ENCODE measurements around the gene DCC.

DCC gene

DNA sequence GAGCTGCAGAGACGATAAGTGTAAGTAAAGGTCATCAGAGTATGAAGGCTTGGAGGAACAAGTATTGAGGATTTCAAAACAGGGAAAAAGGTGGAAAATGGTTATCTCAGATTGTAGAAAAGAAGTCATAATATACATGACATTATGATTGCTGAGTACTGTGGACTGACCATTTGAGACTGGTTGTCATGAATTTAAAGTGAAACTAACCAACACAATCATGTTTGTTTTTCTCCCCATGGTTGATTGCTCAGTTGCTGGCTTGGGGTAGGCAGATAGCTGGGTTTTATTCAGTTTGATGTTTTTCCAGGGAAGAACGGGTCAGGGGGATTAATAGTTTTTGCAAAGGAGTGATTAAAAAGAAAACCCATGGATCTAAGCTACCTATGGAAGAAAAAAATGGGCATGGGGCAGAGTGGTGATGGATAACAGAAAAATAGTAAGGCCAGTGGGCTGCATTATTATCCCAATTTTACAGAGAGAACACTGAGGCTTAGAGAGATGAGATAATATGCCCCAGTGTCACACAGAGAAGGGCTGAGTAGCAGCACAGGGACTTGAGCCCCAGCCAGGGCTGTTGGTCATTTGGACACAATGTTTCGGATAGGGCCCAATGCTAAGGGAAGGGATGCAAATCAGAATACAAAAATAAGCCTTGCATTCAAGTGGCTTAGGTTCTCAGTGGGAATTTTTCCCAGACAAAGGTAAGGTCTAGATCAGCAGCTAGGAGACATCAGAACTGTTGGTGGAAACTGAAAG, 885.7 kb downstream of the DCC start:
- Histone ChIP-seq H3K4me3 (no peak overlapping the region), H3K27ac (no peak overlapping the region)
- TF ChIP-seq, protein P1, sequence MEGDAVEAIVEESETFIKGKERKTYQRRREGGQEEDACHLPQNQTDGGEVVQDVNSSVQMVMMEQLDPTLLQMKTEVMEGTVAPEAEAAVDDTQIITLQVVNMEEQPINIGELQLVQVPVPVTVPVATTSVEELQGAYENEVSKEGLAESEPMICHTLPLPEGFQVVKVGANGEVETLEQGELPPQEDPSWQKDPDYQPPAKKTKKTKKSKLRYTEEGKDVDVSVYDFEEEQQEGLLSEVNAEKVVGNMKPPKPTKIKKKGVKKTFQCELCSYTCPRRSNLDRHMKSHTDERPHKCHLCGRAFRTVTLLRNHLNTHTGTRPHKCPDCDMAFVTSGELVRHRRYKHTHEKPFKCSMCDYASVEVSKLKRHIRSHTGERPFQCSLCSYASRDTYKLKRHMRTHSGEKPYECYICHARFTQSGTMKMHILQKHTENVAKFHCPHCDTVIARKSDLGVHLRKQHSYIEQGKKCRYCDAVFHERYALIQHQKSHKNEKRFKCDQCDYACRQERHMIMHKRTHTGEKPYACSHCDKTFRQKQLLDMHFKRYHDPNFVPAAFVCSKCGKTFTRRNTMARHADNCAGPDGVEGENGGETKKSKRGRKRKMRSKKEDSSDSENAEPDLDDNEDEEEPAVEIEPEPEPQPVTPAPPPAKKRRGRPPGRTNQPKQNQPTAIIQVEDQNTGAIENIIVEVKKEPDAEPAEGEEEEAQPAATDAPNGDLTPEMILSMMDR (IDR thresholded peaks at IDR 0.05) = no peak
- no peak for DNase-seq (ENCODE audit: low spot score)

DNA sequence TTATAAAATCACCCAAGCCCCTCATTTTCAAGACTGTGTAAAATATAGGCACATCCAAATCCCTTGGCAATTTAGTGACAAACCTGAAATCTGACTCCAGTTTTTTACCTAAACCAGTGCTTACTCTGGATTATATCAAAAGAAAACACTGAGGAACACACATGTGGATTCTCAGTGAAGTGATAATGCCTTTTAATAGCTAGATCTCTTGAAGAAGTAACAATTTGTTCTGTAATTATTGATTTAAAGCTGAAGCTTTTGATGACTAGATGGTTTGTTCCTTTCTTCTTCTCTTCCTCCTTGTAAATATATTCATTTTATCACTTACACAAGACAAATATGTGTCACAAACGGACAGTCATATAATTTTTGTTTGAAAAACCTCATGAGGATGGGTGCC, 894.6 kb downstream of the DCC start:
- DNase-seq (ENCODE audit: low spot score) = no peak
- Histone ChIP-seq H3K4me3 (no peak overlapping the region), H3K27ac (no peak overlapping the region)
- TF ChIP-seq, protein P1 (IDR thresholded peaks at IDR 0.05) = no peak

DNA sequence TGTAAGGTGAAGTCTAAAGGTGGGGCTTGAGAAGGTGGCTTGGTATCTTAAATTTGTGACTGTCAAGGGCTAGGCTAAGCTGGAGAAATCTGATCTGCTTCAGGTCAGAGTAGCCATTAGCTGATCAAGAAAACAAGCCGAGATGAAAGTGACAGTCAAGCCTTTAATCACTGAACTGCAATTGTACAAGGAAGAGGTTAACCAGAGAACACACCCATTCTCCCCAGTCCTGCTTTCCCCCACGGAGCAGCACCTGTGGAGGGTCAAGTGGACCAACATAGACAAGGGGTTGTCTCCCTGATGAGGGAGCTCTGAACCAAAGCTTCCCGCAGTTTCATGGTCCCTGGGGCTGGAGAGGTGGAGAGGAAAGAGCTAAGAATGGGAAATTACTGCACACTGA, 901.2 kb downstream of the DCC start:
- Histone ChIP-seq H3K4me3 (no peak overlapping the region), H3K27ac (no peak overlapping the region)
- TF ChIP-seq, protein P1 (IDR thresholded peaks at IDR 0.05) = no peak
- DNase-seq (ENCODE audit: low spot score) = no peak

DNA sequence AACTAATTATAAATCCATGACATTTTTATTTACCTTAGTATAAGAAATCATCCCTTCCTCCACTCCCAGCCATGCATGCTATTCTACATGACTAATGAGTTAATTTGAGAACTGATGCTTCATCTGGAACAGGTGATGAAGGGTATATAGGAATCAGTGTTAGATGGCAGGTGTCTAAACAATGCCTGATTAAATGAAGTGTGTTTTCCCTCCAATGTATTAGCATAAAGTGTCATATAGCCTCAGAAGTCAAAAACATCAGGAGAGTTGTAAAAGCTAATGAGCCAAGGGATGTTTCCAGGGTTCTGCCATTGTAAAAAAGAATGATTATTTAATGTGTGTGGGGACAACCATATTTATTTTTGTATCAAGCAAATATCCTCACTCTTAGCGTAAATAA, 913.8 kb downstream of the DCC start:
- TF ChIP-seq, protein P1 (IDR thresholded peaks at IDR 0.05) = no peak
- Histone ChIP-seq H3K27ac (no peak overlapping the region), H3K4me3 (no peak overlapping the region)
- no peak for DNase-seq (ENCODE audit: low spot score)

DNA sequence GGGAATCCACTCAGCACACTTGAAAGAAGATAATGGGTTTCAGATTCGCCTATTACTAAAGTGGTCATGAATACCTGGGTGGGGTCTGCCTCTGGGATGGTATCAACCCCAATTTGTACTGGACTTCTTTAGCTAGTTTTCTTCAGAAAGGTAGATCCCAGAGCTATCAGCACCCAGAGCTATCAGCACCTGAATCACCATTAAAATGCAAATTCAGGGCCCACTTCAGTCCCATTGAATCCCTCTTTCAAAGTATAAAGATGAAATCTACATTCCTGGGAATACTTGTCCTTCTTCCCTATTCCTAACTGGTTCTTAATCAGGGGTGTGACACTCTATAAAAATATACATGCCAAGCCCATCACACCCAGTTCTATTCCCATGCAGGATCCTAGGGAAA, 914.3 kb downstream of the DCC start:
- TF ChIP-seq, protein P1 (IDR thresholded peaks at IDR 0.05) = no peak
- Histone ChIP-seq H3K27ac (no peak overlapping the region), H3K4me3 (no peak overlapping the region)
- DNase-seq (ENCODE audit: low spot score) = no peak

DNA sequence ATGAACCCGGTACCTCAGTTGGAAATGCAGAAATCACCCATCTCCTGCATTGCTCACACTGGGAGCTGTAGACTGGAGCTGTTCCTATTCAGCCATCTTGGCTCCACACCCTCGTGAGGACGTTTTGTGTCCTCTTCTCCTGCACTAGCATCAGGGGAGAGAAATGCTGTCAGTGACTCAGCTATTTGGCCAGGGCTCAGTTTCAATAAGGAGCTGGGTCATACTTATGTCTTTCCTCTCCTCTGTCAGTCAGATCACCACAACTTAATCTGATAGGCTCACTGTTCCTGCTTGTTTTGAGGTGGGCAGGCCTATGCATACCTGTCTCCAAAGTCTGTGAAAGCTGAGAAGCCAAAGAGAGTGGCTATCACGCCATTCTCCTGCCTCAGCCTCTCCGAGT, 921.2 kb downstream of the DCC start:
- no peak overlapping the region for H3K4me3 ChIP-seq
- TF ChIP-seq, protein P1 (IDR thresholded peaks at IDR 0.05) = no peak
- H3K27ac ChIP-seq = no peak overlapping the region
- no peak for DNase-seq (ENCODE audit: low spot score)

DNA sequence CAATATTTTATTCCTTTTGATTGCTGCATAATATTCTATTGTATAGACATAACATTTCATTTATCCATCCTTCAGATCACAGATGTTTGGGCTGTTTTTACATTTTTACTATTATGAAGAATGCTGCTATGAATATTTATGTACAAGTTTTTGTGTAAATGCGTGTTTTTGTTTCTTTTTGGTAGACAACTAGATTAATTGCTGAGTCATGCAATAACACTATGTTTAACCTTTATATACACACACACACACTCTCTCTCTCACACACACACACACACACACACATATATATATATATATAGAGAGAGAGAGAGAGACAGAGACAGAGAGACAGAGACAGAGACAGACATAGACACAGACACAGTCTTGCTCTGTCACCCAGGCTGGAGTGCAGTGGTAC, 926.9 kb downstream of the DCC start:
- Histone ChIP-seq H3K27ac (no peak overlapping the region), H3K4me3 (no peak overlapping the region)
- TF ChIP-seq, protein P1 (IDR thresholded peaks at IDR 0.05) = no peak
- DNase-seq (ENCODE audit: low spot score) = no peak
